Nucleus accumbens (tissue), 56 donors: Measurements from ENCODE around the gene HNMT.
A peak's percentile ranks its signal among the peaks of the same experiment; 100 is the strongest.

ENCODE experiments used
- DNase-seq, 56 donors: peaks; one replicate each; lab custom pipeline; 2025; lab: John Stamatoyannopoulos, UW

The HNMT gene

GRCh38 chr2:137944714-137945113, 19.6 kb upstream of the HNMT start:
- no peak for DNase-seq

- no peak for DNase-seq
These were observed 19.0 kb upstream of the HNMT start for GRCh38 chr2:137945229-137945628.

- DNase-seq, result no peak
These were observed 18.0 kb upstream of the HNMT start for GRCh38 chr2:137946227-137946626.

- DNase-seq, result no peak
These were observed 17.1 kb upstream of the HNMT start for GRCh38 chr2:137947032-137947727.

GRCh38 chr2:137947728-137948336, 16.4 kb upstream of the HNMT start:
- DNase-seq, result peak in 43 of 56 donors; percentile 1 to 80 (median 28)

GRCh38 chr2:137948894-137949293, 15.4 kb upstream of the HNMT start:
- no peak for DNase-seq

GRCh38 chr2:137950238-137950637, 14.0 kb upstream of the HNMT start:
- DNase-seq, result no peak

GRCh38 chr2:137951586-137951985, 12.7 kb upstream of the HNMT start:
- no peak for DNase-seq

GRCh38 chr2:137952586-137953129, 11.6 kb upstream of the HNMT start:
- DNase-seq, result no peak

GRCh38 chr2:137955536-137955935, 8.7 kb upstream of the HNMT start:
- no peak for DNase-seq

- DNase-seq, result no peak
These were observed 7.2 kb upstream of the HNMT start for GRCh38 chr2:137957033-137957432.

GRCh38 chr2:137959166-137959565, 5.1 kb upstream of the HNMT start:
- no peak for DNase-seq

- no peak for DNase-seq
These were observed 4.0 kb upstream of the HNMT start for GRCh38 chr2:137960223-137960622.

- no peak for DNase-seq
These were observed 2.7 kb upstream of the HNMT start for GRCh38 chr2:137961602-137962001.

GRCh38 chr2:137963535-137964065, 673 bp upstream of the HNMT start:
- DNase-seq, result peak in 1 of 56 donors; percentile 7

GRCh38 chr2:137964859-137965459, 686 bp downstream of the HNMT start:
- DNase-seq, result no peak

- no peak for DNase-seq
These were observed 1.8 kb downstream of the HNMT start for GRCh38 chr2:137966043-137966442.

- DNase-seq, result no peak
These were observed 2.8 kb downstream of the HNMT start for GRCh38 chr2:137967042-137967441.

GRCh38 chr2:137968477-137969417, 4.5 kb downstream of the HNMT start:
- peak in 1 of 56 donors; percentile 7 for DNase-seq

GRCh38 chr2:137969418-137969765, 5.1 kb downstream of the HNMT start:
- peak in 4 of 56 donors; percentile 2 to 18 (median 8) for DNase-seq
